DOHH2 (cell line): Measurements from ENCODE around the gene CHD9.

Source experiments
- EZH2phosphoT487 ChIP-seq: fragments of 200-600 bp; sonication (generic); IDR thresholded peaks from 2 replicates; pipeline ENCODE4 v1.6.1; 2017; ENCODE audit warnings: borderline replicate concordance, mild to moderate bottlenecking, antibody characterized with exemption, low read length, moderate library complexity, mixed read lengths
- TF ChIP-seq, protein P1 (sequence below): fragments of 200-600 bp; sonication (generic); IDR thresholded peaks from one replicate; pipeline ENCODE4 v1.5.1; 2014; ENCODE audit warnings: antibody characterized with exemption, mild to moderate bottlenecking, low read depth, low read length; ENCODE audit not compliant: poor library complexity, severe bottlenecking

DNA sequence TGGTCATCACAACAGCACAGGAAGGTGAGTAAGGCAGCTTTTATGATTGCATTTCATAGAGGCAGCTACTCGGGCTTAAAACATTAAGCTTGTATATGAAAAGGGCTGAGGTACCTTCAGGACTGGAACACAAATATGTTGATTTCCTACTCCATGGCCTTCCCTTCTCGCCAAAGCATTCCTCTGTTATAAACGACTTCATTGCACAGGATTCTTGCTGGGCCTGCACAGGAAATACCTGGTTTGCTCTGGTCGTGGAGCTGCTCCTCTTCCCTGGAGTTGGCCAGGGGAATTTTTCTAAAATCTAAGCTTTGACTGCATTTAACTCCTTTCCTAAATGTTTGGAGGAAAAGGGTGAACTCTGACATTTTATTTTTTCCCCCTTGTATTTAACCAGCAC is 49.0 kb downstream of the CHD9 start:
- TF ChIP-seq, protein P1, sequence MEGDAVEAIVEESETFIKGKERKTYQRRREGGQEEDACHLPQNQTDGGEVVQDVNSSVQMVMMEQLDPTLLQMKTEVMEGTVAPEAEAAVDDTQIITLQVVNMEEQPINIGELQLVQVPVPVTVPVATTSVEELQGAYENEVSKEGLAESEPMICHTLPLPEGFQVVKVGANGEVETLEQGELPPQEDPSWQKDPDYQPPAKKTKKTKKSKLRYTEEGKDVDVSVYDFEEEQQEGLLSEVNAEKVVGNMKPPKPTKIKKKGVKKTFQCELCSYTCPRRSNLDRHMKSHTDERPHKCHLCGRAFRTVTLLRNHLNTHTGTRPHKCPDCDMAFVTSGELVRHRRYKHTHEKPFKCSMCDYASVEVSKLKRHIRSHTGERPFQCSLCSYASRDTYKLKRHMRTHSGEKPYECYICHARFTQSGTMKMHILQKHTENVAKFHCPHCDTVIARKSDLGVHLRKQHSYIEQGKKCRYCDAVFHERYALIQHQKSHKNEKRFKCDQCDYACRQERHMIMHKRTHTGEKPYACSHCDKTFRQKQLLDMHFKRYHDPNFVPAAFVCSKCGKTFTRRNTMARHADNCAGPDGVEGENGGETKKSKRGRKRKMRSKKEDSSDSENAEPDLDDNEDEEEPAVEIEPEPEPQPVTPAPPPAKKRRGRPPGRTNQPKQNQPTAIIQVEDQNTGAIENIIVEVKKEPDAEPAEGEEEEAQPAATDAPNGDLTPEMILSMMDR = no peak
- no peak for TF ChIP-seq EZH2phosphoT487
